Measurements from ENCODE around the gene CXCL3. TPM values are rescaled to one million over a fixed set of nuclear protein-coding genes. Genes with fewer than 3 reads are reported as not detected.

Gene CXCL3
- 1.7 and 2.1 TPM in 2 replicates for total RNA-seq
- long read RNA-seq: 0 reads

DNA sequence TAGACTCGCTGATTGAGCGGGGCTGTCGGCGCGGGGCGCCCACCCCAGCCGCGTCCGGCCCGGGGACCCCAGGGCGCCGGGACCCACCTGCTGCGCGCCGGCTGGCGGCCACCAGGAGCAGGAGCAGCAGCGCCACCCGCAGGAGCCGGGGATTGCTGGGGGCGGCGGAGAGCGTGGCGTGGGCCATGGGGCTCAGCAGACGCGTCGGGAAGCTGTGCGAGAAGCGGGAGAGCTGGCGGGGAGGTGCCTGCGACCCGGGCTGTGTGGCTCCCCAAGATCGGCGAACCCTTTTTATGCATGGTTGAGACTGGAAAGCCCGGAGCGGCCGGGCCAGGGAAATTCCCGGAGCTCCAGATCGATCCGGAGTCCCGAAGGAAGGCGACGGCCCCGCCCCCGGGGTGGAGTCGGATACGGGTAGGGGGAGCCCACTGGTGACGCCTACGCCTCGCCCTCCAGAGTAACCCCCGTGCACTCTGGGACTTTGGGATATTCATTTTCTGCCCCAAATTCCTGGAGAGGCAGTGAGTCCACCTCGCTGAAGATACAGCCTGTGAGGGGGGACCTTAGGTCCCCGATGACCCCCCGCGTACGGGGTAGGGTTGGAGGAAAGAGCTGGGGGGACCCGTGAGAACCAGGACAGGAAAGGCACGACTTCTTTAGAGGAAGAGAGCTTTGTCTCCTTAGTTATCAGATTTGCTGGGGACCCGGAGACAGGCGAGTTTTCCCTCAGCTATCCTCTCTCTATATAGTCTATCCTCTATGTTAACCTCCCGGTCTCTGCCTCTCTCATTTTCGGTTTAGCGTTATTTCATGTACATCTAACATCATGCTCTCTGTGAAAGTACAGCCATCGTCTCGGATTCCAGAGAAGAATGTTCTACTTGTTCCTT is at the start of gene CXCL3:
Gene CXCL3, minus strand, starts transcription at position 265 of the 890 bp plus-strand sequence. Its CDS starts 78 bp downstream, at position 187.
- peak within 1 kb of the TSS; percentile 88 for H3K4me3 Mint-ChIP-seq (ENCODE audit: unreplicated experiment)

GRCh38 chr4:74087481-74087880 is 49.0 kb upstream of the CXCL3 start:
- H3K4me1 Mint-ChIP-seq (ENCODE audit: unreplicated experiment): no peaks in the 10 kb centered on the region
- no peaks in the 10 kb centered on the region for H3K36me3 Mint-ChIP-seq (ENCODE audit: unreplicated experiment)
- H3K4me3 Mint-ChIP-seq (ENCODE audit: unreplicated experiment): no peak overlapping the region
- DNase-seq (ENCODE audit: extremely low spot score, unreplicated experiment): no peak
- H3K9me3 Mint-ChIP-seq (ENCODE audit: unreplicated experiment): no peaks in the 10 kb centered on the region
- H3K27me3 Mint-ChIP-seq (ENCODE audit: unreplicated experiment): peaks cover 22% of the 10 kb centered on the region
- no peak overlapping the region for H3K27ac Mint-ChIP-seq (ENCODE audit: unreplicated experiment)
- TF ChIP-seq CTCF (IDR thresholded peaks at IDR 0.05): no peak

More for the DNA sequence above, at the start of gene CXCL3:
- TF ChIP-seq CTCF (IDR thresholded peaks at IDR 0.05): peak; percentile 70
- peaks cover 2% of the 10 kb centered on the region for H3K36me3 Mint-ChIP-seq (ENCODE audit: unreplicated experiment)
- no peaks in the 10 kb centered on the region for H3K9me3 Mint-ChIP-seq (ENCODE audit: unreplicated experiment)
- H3K27ac Mint-ChIP-seq (ENCODE audit: unreplicated experiment): peak within 1 kb of the TSS; percentile 76
- H3K27me3 Mint-ChIP-seq (ENCODE audit: unreplicated experiment): peaks cover 6% of the 10 kb centered on the region
- H3K4me1 Mint-ChIP-seq (ENCODE audit: unreplicated experiment): peaks cover 23% of the 10 kb centered on the region
- peak; percentile 90 for DNase-seq (ENCODE audit: extremely low spot score, unreplicated experiment)

GRCh38 chr4:74085669-74086068 is 47.2 kb upstream of the CXCL3 start:
- Mint-ChIP-seq H3K9me3 (ENCODE audit: unreplicated experiment) (no peaks in the 10 kb centered on the region), H3K27me3 (ENCODE audit: unreplicated experiment) (peaks cover 22% of the 10 kb centered on the region), H3K27ac (ENCODE audit: unreplicated experiment) (no peak overlapping the region), H3K4me3 (ENCODE audit: unreplicated experiment) (no peak overlapping the region), H3K36me3 (ENCODE audit: unreplicated experiment) (no peaks in the 10 kb centered on the region), H3K4me1 (ENCODE audit: unreplicated experiment) (no peaks in the 10 kb centered on the region)
- DNase-seq (ENCODE audit: extremely low spot score, unreplicated experiment): no peak
- TF ChIP-seq CTCF (IDR thresholded peaks at IDR 0.05): no peak

DNA sequence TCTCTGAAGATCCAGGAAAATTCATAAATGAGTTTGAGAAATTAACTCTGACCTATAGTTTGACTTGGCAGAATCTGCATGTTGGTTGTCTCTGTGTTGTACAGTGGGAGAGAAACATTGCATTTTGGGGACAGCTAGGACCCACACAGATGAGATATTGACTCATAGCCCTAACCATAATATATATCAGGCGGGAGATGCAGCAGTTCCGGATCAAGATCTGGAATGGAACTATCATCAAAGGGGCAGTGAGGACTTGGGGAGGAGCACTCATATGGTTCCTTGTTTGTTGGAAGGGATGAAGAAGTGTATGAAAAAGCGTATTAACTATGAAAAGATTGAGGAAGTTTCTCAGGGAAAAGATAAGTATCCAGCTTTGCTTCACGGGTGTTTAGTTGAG is 46.5 kb upstream of the CXCL3 start:
- DNase-seq (ENCODE audit: extremely low spot score, unreplicated experiment): no peak
- no peaks in the 10 kb centered on the region for H3K4me1 Mint-ChIP-seq (ENCODE audit: unreplicated experiment)
- H3K4me3 Mint-ChIP-seq (ENCODE audit: unreplicated experiment): no peak overlapping the region
- no peaks in the 10 kb centered on the region for H3K36me3 Mint-ChIP-seq (ENCODE audit: unreplicated experiment)
- H3K9me3 Mint-ChIP-seq (ENCODE audit: unreplicated experiment): no peaks in the 10 kb centered on the region
- TF ChIP-seq CTCF (IDR thresholded peaks at IDR 0.05): no peak
- H3K27ac Mint-ChIP-seq (ENCODE audit: unreplicated experiment): no peak overlapping the region
- peaks cover 22% of the 10 kb centered on the region for H3K27me3 Mint-ChIP-seq (ENCODE audit: unreplicated experiment)

GRCh38 chr4:74083546-74083945 is 45.1 kb upstream of the CXCL3 start:
- Mint-ChIP-seq H3K9me3 (ENCODE audit: unreplicated experiment) (no peaks in the 10 kb centered on the region), H3K4me3 (ENCODE audit: unreplicated experiment) (no peak overlapping the region), H3K27me3 (ENCODE audit: unreplicated experiment) (peaks cover 22% of the 10 kb centered on the region), H3K36me3 (ENCODE audit: unreplicated experiment) (no peaks in the 10 kb centered on the region), H3K27ac (ENCODE audit: unreplicated experiment) (no peak overlapping the region), H3K4me1 (ENCODE audit: unreplicated experiment) (no peaks in the 10 kb centered on the region)
- TF ChIP-seq CTCF (IDR thresholded peaks at IDR 0.05): no peak
- no peak for DNase-seq (ENCODE audit: extremely low spot score, unreplicated experiment)
